ENCODE measurements around the gene DOCK3.

DNA sequence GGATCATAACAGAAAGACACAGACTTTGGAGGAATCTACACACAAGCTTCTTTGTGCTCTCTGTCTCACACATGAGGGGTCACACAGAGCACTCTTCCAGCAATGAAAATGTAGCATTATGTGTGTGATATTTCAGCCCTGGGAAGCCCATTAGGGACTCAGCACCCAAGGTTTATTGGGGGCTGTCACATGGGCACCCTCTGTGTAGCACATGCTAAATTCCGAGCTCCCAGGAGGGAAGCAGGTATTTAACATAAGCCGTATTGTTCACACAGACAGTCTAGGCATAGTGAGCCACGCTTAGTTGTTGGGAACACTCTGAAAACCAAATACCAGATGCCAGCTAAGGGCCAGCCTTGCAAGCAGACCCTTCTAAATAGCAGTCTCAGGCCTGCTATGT, 448.8 kb downstream of the DOCK3 start:
- TF ChIP-seq POLR2A (IDR thresholded peaks at IDR 0.05; ENCODE audit: low read depth, low read length), result no peak
- TF ChIP-seq, protein P1, sequence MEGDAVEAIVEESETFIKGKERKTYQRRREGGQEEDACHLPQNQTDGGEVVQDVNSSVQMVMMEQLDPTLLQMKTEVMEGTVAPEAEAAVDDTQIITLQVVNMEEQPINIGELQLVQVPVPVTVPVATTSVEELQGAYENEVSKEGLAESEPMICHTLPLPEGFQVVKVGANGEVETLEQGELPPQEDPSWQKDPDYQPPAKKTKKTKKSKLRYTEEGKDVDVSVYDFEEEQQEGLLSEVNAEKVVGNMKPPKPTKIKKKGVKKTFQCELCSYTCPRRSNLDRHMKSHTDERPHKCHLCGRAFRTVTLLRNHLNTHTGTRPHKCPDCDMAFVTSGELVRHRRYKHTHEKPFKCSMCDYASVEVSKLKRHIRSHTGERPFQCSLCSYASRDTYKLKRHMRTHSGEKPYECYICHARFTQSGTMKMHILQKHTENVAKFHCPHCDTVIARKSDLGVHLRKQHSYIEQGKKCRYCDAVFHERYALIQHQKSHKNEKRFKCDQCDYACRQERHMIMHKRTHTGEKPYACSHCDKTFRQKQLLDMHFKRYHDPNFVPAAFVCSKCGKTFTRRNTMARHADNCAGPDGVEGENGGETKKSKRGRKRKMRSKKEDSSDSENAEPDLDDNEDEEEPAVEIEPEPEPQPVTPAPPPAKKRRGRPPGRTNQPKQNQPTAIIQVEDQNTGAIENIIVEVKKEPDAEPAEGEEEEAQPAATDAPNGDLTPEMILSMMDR (IDR thresholded peaks at IDR 0.05; ENCODE audit: extremely low read depth in 1 of 2, insufficient read depth in 1 of 2, low read depth in 1 of 2, low read length in 2 of 2), result no peak
- no peak for TF ChIP-seq EZH2 (IDR thresholded peaks at IDR 0.05; ENCODE audit: borderline replicate concordance, low read depth, low read length, severe bottlenecking)
- no peak for TF ChIP-seq MYC (IDR thresholded peaks at IDR 0.05; ENCODE audit: low read depth, low read length)
- no peak for TF ChIP-seq POLR2AphosphoS5 (IDR thresholded peaks at IDR 0.05; ENCODE audit: insufficient read depth, low read depth, low read length)
- TF ChIP-seq, protein P2, sequence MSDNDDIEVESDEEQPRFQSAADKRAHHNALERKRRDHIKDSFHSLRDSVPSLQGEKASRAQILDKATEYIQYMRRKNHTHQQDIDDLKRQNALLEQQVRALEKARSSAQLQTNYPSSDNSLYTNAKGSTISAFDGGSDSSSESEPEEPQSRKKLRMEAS (IDR thresholded peaks at IDR 0.05; ENCODE audit: insufficient read depth, insufficient read length), result no peak

All from endothelial cell of umbilical vein (primary cell).